ENCODE results near the gene RYR2.

RYR2 gene

GRCh38 chr1:237166593-237167101 lies 124.7 kb downstream of the RYR2 start:
- H3K4me3 ChIP-seq (ENCODE audit: low read depth, low read length) = no peak overlapping the region
- TF ChIP-seq CTCF (IDR thresholded peaks at IDR 0.05; ENCODE audit: control insufficient read depth, extremely low read depth, insufficient read depth) = no peak
- DNase-seq (ENCODE audit: low read depth) = no peak

- TF ChIP-seq CTCF (IDR thresholded peaks at IDR 0.05; ENCODE audit: control insufficient read depth, extremely low read depth, insufficient read depth) = no peak
- no peak for DNase-seq (ENCODE audit: low read depth)
- H3K4me3 ChIP-seq (ENCODE audit: low read depth, low read length) = no peak overlapping the region
These were observed 128.2 kb downstream of the RYR2 start for GRCh38 chr1:237170149-237170548.

GRCh38 chr1:237171454-237172117 lies 129.6 kb downstream of the RYR2 start:
- DNase-seq (ENCODE audit: low read depth) = no peak
- no peak for TF ChIP-seq CTCF (IDR thresholded peaks at IDR 0.05; ENCODE audit: control insufficient read depth, extremely low read depth, insufficient read depth)
- no peak overlapping the region for H3K4me3 ChIP-seq (ENCODE audit: low read depth, low read length)

GRCh38 chr1:237172118-237172485 lies 130.1 kb downstream of the RYR2 start:
- no peak for TF ChIP-seq CTCF (IDR thresholded peaks at IDR 0.05; ENCODE audit: control insufficient read depth, extremely low read depth, insufficient read depth)
- no peak for DNase-seq (ENCODE audit: low read depth)
- no peak overlapping the region for H3K4me3 ChIP-seq (ENCODE audit: low read depth, low read length)

- no peak overlapping the region for H3K4me3 ChIP-seq (ENCODE audit: low read depth, low read length)
- TF ChIP-seq CTCF (IDR thresholded peaks at IDR 0.05; ENCODE audit: control insufficient read depth, extremely low read depth, insufficient read depth) = no peak
- no peak for DNase-seq (ENCODE audit: low read depth)
These were observed 137.5 kb downstream of the RYR2 start for GRCh38 chr1:237179503-237179902.

- no peak overlapping the region for H3K4me3 ChIP-seq (ENCODE audit: low read depth, low read length)
- no peak for DNase-seq (ENCODE audit: low read depth)
- TF ChIP-seq CTCF (IDR thresholded peaks at IDR 0.05; ENCODE audit: control insufficient read depth, extremely low read depth, insufficient read depth) = no peak
These were observed 138.3 kb downstream of the RYR2 start for GRCh38 chr1:237180256-237180655.

GRCh38 chr1:237181743-237182317 lies 139.8 kb downstream of the RYR2 start:
- no peak for DNase-seq (ENCODE audit: low read depth)
- no peak overlapping the region for H3K4me3 ChIP-seq (ENCODE audit: low read depth, low read length)
- TF ChIP-seq CTCF (IDR thresholded peaks at IDR 0.05; ENCODE audit: control insufficient read depth, extremely low read depth, insufficient read depth) = no peak
